GM12891 (cell line): ENCODE data around the gene TSSK6.

ENCODE experiments used
- POLR2A ChIP-seq: IDR thresholded peaks from 2 replicates; pipeline ENCODE4 v1.6.1; 2011; ENCODE audit warnings: low read depth, low read length, control low read depth
- POLR2AphosphoS5 ChIP-seq: IDR thresholded peaks from 2 replicates; pipeline ENCODE4 v1.6.1; 2011; ENCODE audit warnings: low read depth, low read length, control low read depth

GRCh38 chr19:19532806-19533701, 17.7 kb upstream of the TSSK6 start:
- TF ChIP-seq POLR2AphosphoS5 (no peak), POLR2A (no peak)
